HG03432 (cell line): ENCODE measurements around the gene ZNF79.

Experiments used
- ATAC-seq: cut with Tn5 transposase; IDR thresholded peaks from one replicate; pipeline ENCODE4 v1.9.1; 2021; ENCODE audit warnings: mild to moderate bottlenecking, moderate library complexity; ENCODE audit not compliant: unreplicated experiment

Gene ZNF79

DNA sequence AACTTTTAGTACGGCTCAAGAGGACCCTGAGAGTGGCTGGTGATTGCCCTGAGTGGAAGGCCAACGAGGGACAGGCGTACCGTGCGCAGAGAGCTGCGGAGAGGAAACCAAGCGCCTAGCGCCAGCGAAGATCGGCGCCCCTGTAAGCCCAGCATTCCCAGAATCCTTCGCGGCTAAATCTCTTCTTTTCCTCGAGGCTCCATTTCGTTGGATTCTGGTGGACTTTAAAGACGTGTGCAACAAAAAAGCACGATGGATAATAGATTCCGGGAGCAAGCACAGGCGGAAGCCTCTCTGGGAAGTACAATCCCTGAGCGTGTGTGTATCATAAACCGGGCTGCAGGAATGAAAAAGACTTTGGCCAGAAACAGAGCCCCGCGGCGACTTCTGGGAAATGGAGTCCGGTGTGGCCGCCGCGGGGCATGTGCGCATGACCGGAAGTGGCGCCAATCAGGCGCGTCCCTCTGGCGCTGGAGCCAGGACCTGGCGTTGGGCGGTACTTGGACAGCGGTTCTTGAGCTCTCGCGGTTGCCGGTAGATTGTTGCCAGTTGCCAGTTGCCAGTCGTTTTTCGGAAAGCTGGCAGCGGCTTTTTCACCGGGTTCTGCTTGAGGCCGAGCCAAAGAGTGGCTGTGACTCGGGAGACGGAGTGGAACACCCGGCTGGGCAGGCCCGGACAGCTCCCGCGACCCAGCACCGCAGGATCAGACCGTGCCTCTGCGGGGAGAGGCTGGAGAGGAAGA lies at the start of gene ZNF79:
TSS of gene ZNF79 (plus strand) at position 449 of the 742 bp plus-strand sequence. CDS start 406 bp downstream, outside the sequence.
- peak; percentile 89 for ATAC-seq

DNA sequence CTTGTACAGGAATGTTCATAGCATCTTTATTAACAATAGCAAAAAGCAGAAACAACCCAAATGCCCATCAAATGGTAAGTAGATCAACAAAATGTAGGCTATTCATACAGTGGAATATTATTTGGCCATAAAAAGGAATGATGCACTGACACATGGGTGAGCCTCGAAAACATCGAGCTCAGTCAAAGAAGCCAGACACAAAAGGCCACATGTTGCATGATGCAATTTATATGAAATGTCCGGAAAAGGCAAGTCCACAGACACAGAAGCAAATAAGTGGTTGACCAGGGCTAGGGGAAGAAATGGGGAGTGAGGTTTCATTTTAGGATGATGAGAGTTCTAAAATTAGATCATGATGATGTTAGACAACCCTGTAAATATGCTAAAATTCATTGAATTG lies 43.7 kb upstream of the ZNF79 start:
- no peak for ATAC-seq

DNA sequence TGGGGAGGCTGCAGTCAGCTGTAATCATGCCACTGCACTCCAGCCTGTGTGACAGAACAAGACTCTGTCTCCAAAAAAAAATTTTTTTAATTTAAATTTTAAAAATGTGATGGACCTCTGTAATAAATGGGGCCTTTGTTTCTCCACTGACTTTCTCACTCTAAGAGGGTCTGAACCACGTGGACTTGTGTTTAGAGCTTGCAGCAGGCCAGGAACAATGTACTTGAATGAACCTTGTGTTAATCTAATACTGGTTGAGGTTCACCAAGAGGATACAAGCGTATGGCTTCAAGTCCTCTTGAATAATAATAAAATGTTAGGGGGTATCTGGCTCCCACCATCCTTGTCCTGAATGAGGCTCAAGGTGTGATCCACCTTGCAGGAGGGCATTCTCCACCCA lies 41.6 kb upstream of the ZNF79 start:
- ATAC-seq, result no peak

DNA sequence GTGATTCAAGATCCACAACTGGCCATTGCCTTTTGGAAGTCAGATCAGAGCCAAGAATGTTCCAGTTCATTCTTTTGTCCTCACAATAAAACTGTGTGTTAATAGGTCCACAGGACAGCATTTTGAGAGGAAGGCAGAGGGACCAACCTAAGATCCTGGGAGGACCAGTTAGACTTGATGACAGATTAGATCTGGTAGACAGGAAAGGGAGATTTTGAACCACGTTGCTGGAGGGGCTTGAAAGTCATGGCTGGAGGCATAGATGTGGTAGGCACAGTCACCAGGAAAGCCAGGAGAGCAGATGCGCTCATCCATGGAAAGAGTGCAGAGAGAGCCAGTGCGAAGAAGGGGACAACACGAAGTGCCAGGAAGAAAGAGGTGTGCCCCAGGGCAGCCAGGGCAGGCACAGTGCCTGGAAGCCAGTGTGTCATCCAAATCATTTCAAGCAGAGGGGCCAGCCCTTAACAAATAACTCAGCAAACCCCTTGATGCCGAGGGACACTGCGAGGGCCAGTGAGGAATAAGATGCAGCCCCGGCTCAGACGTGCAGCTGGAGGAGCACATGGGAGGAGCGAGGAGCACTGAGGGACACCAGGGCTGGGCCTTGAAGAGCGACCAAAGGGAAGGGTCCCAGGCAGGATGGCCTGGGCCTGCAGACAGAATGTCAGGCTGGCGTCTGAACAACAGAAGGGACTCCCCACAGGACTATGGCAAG lies 40.0 kb upstream of the ZNF79 start:
- no peak for ATAC-seq

DNA sequence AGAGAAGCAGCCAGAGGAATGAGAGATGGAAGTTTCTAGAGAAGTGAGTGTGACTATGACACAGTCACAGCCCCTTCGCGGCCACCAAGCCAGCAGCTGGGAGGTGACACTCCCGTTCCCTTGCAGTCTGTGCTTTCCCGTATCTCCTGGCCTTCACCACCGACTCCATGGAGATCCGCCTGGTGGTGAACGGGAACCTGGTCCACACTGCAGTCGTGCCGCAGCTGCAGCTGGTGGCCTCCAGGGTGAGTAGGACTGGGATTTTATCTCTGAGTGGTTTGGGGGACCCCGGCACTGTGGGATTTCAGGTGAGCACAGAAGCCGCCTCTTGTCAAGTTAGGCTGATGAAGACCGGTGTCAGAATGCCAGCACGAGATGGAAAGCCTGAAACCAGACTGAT lies 39.3 kb upstream of the ZNF79 start:
- no peak for ATAC-seq

DNA sequence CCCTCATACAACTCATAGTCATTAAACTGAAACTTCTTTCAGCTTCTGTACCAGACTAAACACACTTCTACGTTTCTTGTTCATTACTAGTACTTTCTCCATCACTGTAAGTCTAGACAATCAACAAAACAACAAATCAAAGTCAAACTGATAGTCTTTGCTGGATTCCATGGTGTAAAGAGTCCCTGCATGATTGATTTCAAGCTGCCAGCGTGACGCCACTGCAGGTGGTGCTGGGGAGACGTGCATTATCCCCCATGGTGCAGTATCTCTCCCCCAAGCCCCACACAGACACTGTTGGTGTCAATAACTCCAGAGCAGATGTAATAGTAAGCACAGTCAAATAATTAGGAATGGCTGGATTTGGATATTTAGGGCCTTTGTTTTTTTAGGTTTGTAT lies 37.9 kb upstream of the ZNF79 start:
- no peak for ATAC-seq

DNA sequence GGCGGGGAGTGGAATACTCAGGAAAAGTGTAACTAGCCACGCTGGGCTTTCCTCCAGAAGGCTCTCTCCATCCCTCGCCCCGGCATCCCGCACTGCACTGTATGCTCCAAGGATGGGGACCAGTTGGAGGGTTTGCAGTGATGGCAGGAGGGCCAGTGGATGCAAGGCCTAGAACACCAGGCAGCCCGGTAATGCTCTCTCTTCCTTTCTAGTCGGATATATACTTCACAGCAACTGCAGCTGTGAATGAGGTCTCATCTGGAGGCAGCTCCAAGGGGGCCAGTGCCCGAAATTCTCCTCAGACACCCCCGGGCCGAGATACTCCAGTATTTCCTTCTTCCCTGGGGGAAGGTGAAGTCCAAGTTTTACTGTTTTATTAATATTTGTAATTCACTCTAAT lies 37.2 kb upstream of the ZNF79 start:
- no peak for ATAC-seq

DNA sequence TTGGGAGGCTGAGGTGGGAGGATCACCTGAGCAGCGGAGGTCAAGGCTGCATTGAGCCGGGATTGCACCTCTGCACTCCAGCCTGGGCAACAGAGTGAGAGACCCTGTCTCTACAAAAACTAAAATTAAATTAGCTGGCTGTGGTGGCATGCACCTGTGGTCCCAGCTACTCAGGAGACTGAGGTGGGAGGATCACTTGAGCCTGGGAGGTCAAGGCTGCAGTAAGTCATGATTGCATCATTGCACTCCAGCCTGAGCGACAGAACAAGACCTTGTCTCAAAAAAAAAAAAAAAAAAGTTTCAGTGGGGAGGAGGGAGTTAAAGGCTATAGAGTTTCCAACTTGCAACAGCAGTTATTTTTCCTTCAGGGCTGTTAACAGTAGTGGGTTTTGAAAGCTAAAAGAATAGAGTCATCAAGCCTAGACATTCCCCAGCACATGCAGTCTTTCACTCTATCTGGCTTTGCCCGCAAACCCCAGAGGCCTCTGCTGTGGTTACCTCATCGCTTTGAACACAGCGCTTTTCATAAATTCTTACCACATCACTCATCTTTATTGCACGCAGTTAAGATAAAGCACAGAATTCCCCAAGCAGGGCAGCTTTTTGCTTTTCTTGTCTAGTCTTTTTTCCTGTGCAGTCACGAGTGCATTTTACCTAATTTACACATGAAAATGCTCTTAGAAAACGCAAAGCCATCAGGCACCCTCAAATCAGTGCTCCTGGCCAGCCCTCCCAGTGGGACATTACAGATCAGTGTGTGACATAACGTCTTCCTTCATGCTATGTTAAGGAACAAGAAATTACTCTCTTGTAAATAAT lies 35.9 kb upstream of the ZNF79 start:
- peak; percentile 89 for ATAC-seq

DNA sequence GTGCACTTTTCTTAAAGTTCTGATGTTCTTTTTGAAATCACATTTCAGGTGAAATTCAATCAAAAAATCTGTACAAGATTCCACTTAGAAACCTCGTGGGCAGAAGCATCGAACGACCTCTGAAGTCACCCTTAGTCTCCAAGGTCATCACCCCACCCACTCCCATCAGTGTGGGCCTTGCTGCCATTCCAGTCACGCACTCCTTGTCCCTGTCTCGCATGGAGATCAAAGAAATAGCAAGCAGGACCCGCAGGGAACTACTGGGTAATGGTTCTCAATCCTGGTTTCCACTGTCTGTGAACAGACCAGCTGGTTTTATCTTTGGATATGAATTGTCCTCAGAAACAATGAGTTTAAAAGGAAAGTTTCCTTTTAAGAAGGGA lies 35.3 kb upstream of the ZNF79 start:
- no peak for ATAC-seq

DNA sequence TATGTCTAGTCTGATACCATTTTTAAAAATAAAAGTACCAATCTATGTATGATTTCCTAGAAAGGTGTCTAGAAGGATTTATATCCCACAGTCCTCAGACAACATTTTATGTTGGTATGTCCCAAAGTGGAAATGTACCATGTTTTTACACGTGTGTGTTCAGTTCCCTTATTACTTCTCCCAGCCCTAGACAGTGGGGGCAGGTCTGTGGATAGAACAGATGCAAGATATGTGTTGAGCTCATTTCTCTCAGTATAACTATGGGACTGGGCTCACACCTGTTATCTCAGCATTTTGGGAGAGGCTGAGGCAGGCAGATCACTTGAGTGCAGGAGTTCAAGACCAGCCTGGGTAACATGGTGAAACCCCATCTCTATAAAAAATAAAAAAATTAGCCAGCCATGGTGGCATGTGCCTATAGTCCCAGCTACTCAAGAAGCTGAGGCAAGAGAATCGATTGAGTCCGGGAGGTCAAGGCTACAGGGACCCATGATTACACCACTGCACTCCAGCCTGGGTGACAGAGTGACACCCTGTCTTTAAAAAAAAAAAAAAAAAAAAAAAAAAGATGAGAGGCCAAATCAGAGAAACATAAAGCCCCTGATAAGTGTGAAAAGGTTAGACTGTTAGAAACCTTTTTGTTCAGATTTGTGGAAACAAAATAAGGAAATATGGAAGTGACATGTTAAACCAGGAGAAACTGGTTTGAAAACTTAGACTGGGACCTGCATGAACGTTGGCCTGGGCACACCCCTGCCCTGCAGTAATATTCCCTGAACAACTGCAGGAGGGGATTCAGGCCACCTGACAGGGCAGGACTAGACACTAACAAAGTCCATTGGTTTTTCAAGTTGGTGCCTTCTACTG lies 34.6 kb upstream of the ZNF79 start:
- ATAC-seq, result no peak

DNA sequence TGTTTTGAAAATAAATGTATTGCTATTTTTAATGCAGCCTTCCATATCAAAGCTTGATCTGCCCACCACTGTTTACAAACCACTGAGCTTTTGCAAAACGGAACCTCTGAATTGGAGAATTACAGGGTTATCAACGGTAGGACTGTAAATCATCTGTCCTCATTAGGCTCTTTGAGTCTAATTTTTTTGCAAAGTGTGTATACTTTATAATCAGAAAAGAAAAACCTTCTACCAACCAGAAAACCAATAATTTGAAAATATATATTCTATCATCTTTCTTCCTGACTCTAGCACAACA lies 34.0 kb upstream of the ZNF79 start:
- no peak for ATAC-seq

- ATAC-seq, result no peak
Measured at GRCh38 chr9:127390563-127390962, 33.6 kb upstream of the ZNF79 start.

- no peak for ATAC-seq
Measured at GRCh38 chr9:127392166-127392565, 32.0 kb upstream of the ZNF79 start.

- no peak for ATAC-seq
Measured at GRCh38 chr9:127392976-127393375, 31.2 kb upstream of the ZNF79 start.

- ATAC-seq, result no peak
Measured at GRCh38 chr9:127393645-127394044, 30.5 kb upstream of the ZNF79 start.

- no peak for ATAC-seq
Measured at GRCh38 chr9:127395497-127396252, 28.5 kb upstream of the ZNF79 start.

DNA sequence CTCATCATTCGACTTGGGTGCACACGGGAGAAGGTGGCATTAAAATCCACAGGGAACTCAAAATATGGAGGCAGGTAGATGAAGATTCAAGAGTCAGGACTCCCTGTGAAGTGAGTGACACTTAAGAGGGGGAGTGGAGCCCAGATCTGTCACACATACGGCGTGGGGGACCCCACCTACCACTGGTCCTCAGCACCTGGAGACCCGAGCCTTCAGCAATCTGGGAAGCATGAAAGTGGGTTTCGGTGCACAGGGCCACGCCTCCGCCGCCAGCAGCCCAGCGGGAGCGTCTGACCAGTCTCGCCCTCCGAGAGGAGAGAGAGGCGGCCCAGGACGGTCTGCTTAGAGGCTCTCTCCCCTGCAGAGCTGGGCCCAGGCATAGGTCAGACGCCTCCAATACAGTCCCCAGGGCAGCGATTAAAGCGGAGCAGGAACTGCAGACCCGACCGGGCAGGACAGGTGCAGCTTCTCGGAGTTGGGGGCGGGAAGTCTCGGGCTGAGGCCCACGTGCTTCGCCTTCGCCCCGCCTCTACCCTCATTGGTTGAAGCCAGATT lies 27.9 kb upstream of the ZNF79 start:
- ATAC-seq, result no peak

DNA sequence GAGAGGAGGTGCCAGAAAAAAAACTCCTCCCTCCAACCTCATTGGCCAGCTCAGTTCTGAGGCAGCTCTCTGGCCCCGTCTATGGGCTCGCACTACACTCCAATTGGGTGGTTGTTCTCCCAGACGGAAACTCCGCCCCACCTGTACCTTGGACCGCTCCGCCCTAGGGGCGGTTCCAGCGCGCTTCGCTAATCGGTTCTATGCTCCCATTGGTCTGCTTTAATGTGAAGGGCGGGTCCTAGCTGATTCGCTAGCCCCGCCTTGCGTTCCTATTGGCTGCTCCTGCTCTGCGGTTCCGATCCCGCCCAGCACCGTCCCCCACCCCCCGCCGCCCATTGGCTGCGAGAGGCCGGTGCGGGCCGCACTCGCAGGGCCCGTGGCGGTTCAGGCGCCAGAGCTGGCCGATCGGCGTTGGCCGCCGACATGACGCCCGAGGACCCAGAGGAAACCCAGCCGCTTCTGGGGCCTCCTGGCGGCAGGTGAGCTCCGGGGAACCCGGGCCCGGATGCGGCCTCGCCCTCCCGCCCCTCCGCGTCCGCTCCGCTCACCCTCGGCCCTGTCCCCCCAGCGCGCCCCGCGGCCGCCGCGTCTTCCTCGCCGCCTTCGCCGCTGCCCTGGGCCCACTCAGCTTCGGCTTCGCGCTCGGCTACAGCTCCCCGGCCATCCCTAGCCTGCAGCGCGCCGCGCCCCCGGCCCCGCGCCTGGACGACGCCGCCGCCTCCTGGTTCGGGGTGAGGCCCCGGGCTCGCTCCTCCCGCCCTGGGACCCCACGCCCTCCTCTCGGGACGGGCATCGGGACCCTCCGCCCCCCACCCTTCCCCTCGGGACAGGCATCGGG lies 27.2 kb upstream of the ZNF79 start, which contains the start of gene SLC2A8:
TSS of gene SLC2A8 (plus strand) at position 362 of the 838 bp plus-strand sequence. CDS start at position 424, 62 bp downstream.
- peak; percentile 91 for ATAC-seq
